Prostate gland (tissue), 2 donors: Measurements from ENCODE around the gene TMEM87A.

ENCODE experiments used
- POLR2A ChIP-seq: fragments of 450-650 bp; IDR thresholded peaks from one replicate; pipeline ENCODE4 v1.6.1; 2016; ENCODE audit warnings: antibody characterized with exemption, mild to moderate bottlenecking
- POLR2AphosphoS5 ChIP-seq: sonication (generic); formaldehyde crosslinking; IDR thresholded peaks from one replicate; pipeline ENCODE4 v1.6.1; 2017; ENCODE audit warnings: antibody characterized with exemption
- TF ChIP-seq, protein P1 (sequence below), 4 experiments: fragments of 200-600 bp in 2 of 4; fragments of 450-650 bp in 2 of 4; sonication (generic) in 2 of 4; IDR thresholded peaks; 1 replicate in 3 of 4; 2 replicates in 1 of 4; pipeline ENCODE4 v1.5.1; 2016 to 2019; ENCODE audit warnings: antibody characterized with exemption in 4 of 4, mild to moderate bottlenecking in 2 of 4, moderate library complexity in 2 of 4

- TF ChIP-seq, protein P1, sequence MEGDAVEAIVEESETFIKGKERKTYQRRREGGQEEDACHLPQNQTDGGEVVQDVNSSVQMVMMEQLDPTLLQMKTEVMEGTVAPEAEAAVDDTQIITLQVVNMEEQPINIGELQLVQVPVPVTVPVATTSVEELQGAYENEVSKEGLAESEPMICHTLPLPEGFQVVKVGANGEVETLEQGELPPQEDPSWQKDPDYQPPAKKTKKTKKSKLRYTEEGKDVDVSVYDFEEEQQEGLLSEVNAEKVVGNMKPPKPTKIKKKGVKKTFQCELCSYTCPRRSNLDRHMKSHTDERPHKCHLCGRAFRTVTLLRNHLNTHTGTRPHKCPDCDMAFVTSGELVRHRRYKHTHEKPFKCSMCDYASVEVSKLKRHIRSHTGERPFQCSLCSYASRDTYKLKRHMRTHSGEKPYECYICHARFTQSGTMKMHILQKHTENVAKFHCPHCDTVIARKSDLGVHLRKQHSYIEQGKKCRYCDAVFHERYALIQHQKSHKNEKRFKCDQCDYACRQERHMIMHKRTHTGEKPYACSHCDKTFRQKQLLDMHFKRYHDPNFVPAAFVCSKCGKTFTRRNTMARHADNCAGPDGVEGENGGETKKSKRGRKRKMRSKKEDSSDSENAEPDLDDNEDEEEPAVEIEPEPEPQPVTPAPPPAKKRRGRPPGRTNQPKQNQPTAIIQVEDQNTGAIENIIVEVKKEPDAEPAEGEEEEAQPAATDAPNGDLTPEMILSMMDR (IDR thresholded peaks at IDR 0.05): no peak
- TF ChIP-seq POLR2AphosphoS5 (no peak), POLR2A (no peak)
Observed at GRCh38 chr15:42202653-42203052, 70.6 kb downstream of the TMEM87A start.
